H1 (cell line): ENCODE data around the gene OSBPL5. TPM values are rescaled to one million over a fixed set of nuclear protein-coding genes. Genes with fewer than 3 reads are reported as not detected.
A peak's percentile ranks its signal among the peaks of the same experiment; 100 is the strongest.

Experiments used
- CTCF ChIA-PET: fragments of 300-600 bp; sonication (Branson Sonifier 250); formaldehyde crosslinking; loops from one replicate; lab custom pipeline; 2021; ENCODE audit not compliant: partially characterized antibody; lab: Charles Lee
- POLR2A ChIA-PET: fragments of 300-600 bp; sonication (Branson Sonifier 250); formaldehyde crosslinking; loops from one replicate; lab custom pipeline; 2021; ENCODE audit warnings: inconsistent platforms; ENCODE audit not compliant: partially characterized antibody; lab: Charles Lee
- DNase-seq, 2 experiments: peaks; one replicate each; pipeline versions ENCODE4 v3.0.0 to v3.0.0-alpha.2; 2010 to 2022; ENCODE audit warnings: low spot score in 2 of 2, low read depth in 1 of 2, mixed read lengths in 1 of 2
- FAIRE-seq: peaks from 2 replicates; lab custom pipeline; 2011; peaks lifted over from hg19 to GRCh38; lab: Jason Lieb, UNC
- H2AFZ ChIP-seq: 2 replicates; pipeline ENCODE4 v1.8.1; 2012; ENCODE audit warnings: low read length, inconsistent platforms
- H2AK5ac ChIP-seq: 2 replicates; pipeline ENCODE4 v1.6.1; 2013; ENCODE audit warnings: low read depth, low read length
- H2BK120ac ChIP-seq: replicated peaks from 2 replicates; pipeline ENCODE3; 2013; ENCODE audit warnings: low read depth, low read length, inconsistent platforms
- H2BK12ac ChIP-seq: 2 replicates; pipeline ENCODE4 v1.6.1; 2013; ENCODE audit warnings: low read depth, low read length
- H2BK15ac ChIP-seq: 2 replicates; pipeline ENCODE4 v1.6.1; 2013; ENCODE audit warnings: low read length
- H2BK20ac ChIP-seq: 2 replicates; pipeline ENCODE4 v1.6.1; 2013; ENCODE audit warnings: low read length
- H2BK5ac ChIP-seq: 2 replicates; pipeline ENCODE4 v1.6.1; 2013; ENCODE audit warnings: low read depth, low read length
- H3K14ac ChIP-seq: 2 replicates; pipeline ENCODE4 v1.6.1; 2013; ENCODE audit warnings: inconsistent platforms; ENCODE audit not compliant: insufficient read length
- H3K18ac ChIP-seq: 2 replicates; pipeline ENCODE4 v1.6.1; 2013; ENCODE audit warnings: low read length; ENCODE audit errors: extremely low read depth
- H3K23ac ChIP-seq: 2 replicates; pipeline ENCODE4 v1.6.1; 2013; ENCODE audit warnings: inconsistent platforms; ENCODE audit not compliant: insufficient read length
- H3K23me2 ChIP-seq: 2 replicates; pipeline ENCODE4 v1.6.1; 2013; ENCODE audit warnings: low read depth, low read length
- H3K27ac ChIP-seq: 2 replicates; pipeline ENCODE4 v1.6.1; 2011; ENCODE audit warnings: low read depth, low read length, inconsistent platforms
- H3K27me3 ChIP-seq, 4 experiments: replicated peaks in 1 of 4; 1 replicate in 1 of 4; 2 replicates in 3 of 4; pipeline versions ENCODE4 v1.6.1 to v1.8.1; 2011 to 2013; ENCODE audit warnings: low read length in 3 of 4, mild to moderate bottlenecking in 3 of 4, inconsistent platforms in 2 of 4, mixed read lengths in 2 of 4, moderate library complexity in 1 of 4; ENCODE audit not compliant: control insufficient read depth in 3 of 4, insufficient read depth in 3 of 4; ENCODE audit errors: extremely low read depth in 1 of 4
- H3K36me3 ChIP-seq, 4 experiments: 2 replicates each; pipeline versions ENCODE4 v1.6.1 to v1.8.1; 2011 to 2013; ENCODE audit warnings: mild to moderate bottlenecking in 4 of 4, low read length in 3 of 4, moderate library complexity in 2 of 4, control low read depth in 1 of 4, inconsistent platforms in 1 of 4; ENCODE audit not compliant: insufficient read depth in 4 of 4, control insufficient read depth in 2 of 4
- H3K4ac ChIP-seq: replicated peaks from 2 replicates; pipeline ENCODE3; 2013; ENCODE audit warnings: low read length, low read depth, mixed read lengths, inconsistent platforms; ENCODE audit not compliant: insufficient read length
- H3K4me1 ChIP-seq, 4 experiments: replicated peaks in 1 of 4; 1 replicate in 1 of 4; 2 replicates in 3 of 4; pipeline versions ENCODE4 v1.6.1 to v1.8.1; 2011 to 2013; ENCODE audit warnings: low read length in 3 of 4, inconsistent platforms in 2 of 4, mixed read lengths in 1 of 4; ENCODE audit not compliant: insufficient read depth in 4 of 4, control insufficient read depth in 3 of 4
- H3K4me2 ChIP-seq, 2 experiments: 2 replicates each; pipeline versions ENCODE4 v1.6.1 to v1.8.1; 2011 to 2013; ENCODE audit warnings: low read depth in 2 of 2, low read length in 2 of 2, control low read depth in 1 of 2, inconsistent platforms in 1 of 2, mild to moderate bottlenecking in 1 of 2; ENCODE audit not compliant: insufficient read depth in 1 of 2
- H3K4me3 ChIP-seq, 4 experiments: fragments of 200-600, 300-600 bp in 1 of 4; sonication (generic), shearing (Covaris generic), sonication (Bioruptor Twin) in 1 of 4; 2 replicates each; pipeline versions ENCODE4 v1.5.1 to v1.8.1; 2011 to 2016; ENCODE audit warnings: low read length in 4 of 4, low read depth in 3 of 4, control low read depth in 2 of 4, inconsistent platforms in 2 of 4, mild to moderate bottlenecking in 2 of 4, mixed read lengths in 1 of 4, moderate library complexity in 1 of 4; ENCODE audit not compliant: insufficient read depth in 2 of 4; ENCODE audit errors: extremely low read depth in 1 of 4
- H3K56ac ChIP-seq: replicated peaks from 2 replicates; pipeline ENCODE3; 2013; ENCODE audit warnings: low read depth, mild to moderate bottlenecking, mixed read lengths, low read length, inconsistent platforms; ENCODE audit not compliant: insufficient read length
- H3K79me1 ChIP-seq: 2 replicates; pipeline ENCODE4 v1.6.1; 2013; ENCODE audit warnings: low read depth, low read length, control low read depth
- H3K79me2 ChIP-seq, 2 experiments: 2 replicates each; pipeline versions ENCODE4 v1.6.1 to v1.8.1; 2012 to 2013; ENCODE audit warnings: low read length in 2 of 2, mild to moderate bottlenecking in 2 of 2, inconsistent platforms in 1 of 2; ENCODE audit not compliant: insufficient read depth in 2 of 2, control insufficient read depth in 1 of 2
- H3K9ac ChIP-seq, 4 experiments: replicated peaks in 1 of 4; 1 replicate in 1 of 4; 2 replicates in 3 of 4; pipeline versions ENCODE4 v1.6.1 to v1.8.1; 2011 to 2013; ENCODE audit warnings: low read depth in 3 of 4, low read length in 3 of 4, control low read depth in 2 of 4, mild to moderate bottlenecking in 2 of 4, moderate library complexity in 2 of 4, inconsistent platforms in 1 of 4; ENCODE audit errors: extremely low read depth in 1 of 4
- H3K9me3 ChIP-seq, 2 experiments: 2 replicates each; pipeline versions ENCODE4 v1.6.1 to v1.8.1; 2012 to 2013; ENCODE audit warnings: mild to moderate bottlenecking in 2 of 2, moderate library complexity in 2 of 2, control low read depth in 1 of 2, inconsistent platforms in 1 of 2, low read depth in 1 of 2, low read length in 1 of 2, mixed read lengths in 1 of 2; ENCODE audit not compliant: insufficient read depth in 2 of 2
- H4K20me1 ChIP-seq, 2 experiments: replicated peaks in 1 of 2; 2 replicates each; pipeline versions ENCODE3 to v1.8.1; 2011 to 2013; ENCODE audit warnings: inconsistent platforms in 2 of 2, low read length in 2 of 2, mild to moderate bottlenecking in 1 of 2; ENCODE audit not compliant: insufficient read depth in 2 of 2, control insufficient read depth in 1 of 2
- H4K5ac ChIP-seq: 2 replicates; pipeline ENCODE4 v1.6.1; 2013; ENCODE audit warnings: low read length, low read depth, mixed read lengths, inconsistent platforms; ENCODE audit not compliant: insufficient read length
- H4K8ac ChIP-seq: 2 replicates; pipeline ENCODE4 v1.8.0; 2013; ENCODE audit warnings: mild to moderate bottlenecking, moderate library complexity, low read length, inconsistent platforms; ENCODE audit not compliant: insufficient read depth; ENCODE audit errors: extremely low read depth
- H4K91ac ChIP-seq: replicated peaks from 2 replicates; pipeline ENCODE3; 2013; ENCODE audit warnings: low read length, mixed read lengths, inconsistent platforms; ENCODE audit not compliant: insufficient read length
- ASH2L ChIP-seq: fragments of 200-600, 300-600 bp; sonication (generic); IDR thresholded peaks from one replicate; pipeline ENCODE4 v1.7.1; 2017; ENCODE audit warnings: low read length
- CTBP2 ChIP-seq: IDR thresholded peaks from 2 replicates; pipeline ENCODE4 v1.7.0; 2011; ENCODE audit warnings: borderline replicate concordance, mild to moderate bottlenecking, moderate library complexity, mixed read lengths, low read length; ENCODE audit not compliant: insufficient read depth, insufficient read length
- EZH2 ChIP-seq: fragments of 200-600 bp; sonication (generic); IDR thresholded peaks from 2 replicates; pipeline ENCODE4 v1.7.1; 2012; ENCODE audit warnings: low read depth, mild to moderate bottlenecking, moderate library complexity, low read length, inconsistent platforms; ENCODE audit not compliant: severe bottlenecking
- WGBS, 2 experiments: shearing (Covaris generic) in 1 of 2; methylation state at CpG; one replicate each; pipeline versions ENCODE4 v1.1.6 to v1.1.7; 2013 to 2015; ENCODE audit warnings: low lambda C conversion rate in 2 of 2, mixed read lengths in 2 of 2, inconsistent platforms in 1 of 2, low coverage in 1 of 2, missing lambda C conversion rate in 1 of 2; ENCODE audit not compliant: insufficient replicate concordance in 2 of 2, insufficient coverage in 1 of 2, insufficient read length in 1 of 2; ENCODE audit errors: extremely low coverage in 1 of 2, missing lambda C conversion rate in 1 of 2; 5-methylcytosine and 5-hydroxymethylcytosine counted together
- polyA plus RNA-seq, 7 experiments: library from polyadenylated mRNA; depleted of rRNA in 3 of 7; stranded (reverse) in 5 of 7; unstranded in 2 of 7; fragments of >200 nt in 5 of 7; fragments of 200-250 nt in 2 of 7; gene quantifications; 1 replicate in 5 of 7; 2 replicates in 1 of 7; 4 replicates in 1 of 7; pipeline versions ENCODE4 v1.2.1 to v1.2.3, GENCODE V29; 2011 to 2013; ENCODE audit warnings: missing spikeins in 2 of 7, mixed read lengths in 2 of 7
- total RNA-seq: library from RNA; stranded (reverse); fragmentation: NEBNext Ultra II Directional; extraction: Animal tissue kit (Norgen Biotek cat#: 25700); gene quantifications from 2 replicates; pipeline ENCODE4 v1.2.1, GENCODE V29; 2021

OSBPL5 gene
- total and polyA plus RNA-seq, 2 of the 8 experiments (the other 6 are each of a cell fraction or from before 2014, with no cell fraction given) = 3.4 to 9.9 TPM

DNA sequence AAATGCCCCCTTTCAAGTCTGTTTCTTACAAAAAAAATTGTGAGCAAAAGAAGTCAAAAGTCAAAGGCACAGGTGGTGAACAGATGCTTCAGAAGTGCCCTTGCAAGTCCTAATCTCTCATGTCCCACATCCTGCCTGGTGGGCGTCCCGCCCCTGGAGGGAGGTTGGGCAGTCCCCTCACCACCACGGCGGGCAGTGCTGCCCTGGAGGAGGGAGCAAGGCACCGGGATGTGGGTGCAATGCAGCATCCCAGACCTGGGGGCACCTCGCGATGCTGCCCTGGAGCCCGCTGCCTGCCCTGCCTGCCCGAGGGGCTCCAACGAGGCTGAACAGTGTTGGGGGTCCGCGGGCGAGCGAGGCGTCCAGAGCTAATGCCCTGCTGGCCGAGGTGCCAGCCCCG is 37.6 kb upstream of the OSBPL5 start:
- H2BK120ac ChIP-seq = no peak overlapping the region
- peak overlapping the region; percentile 67 to 82 for H3K4me2 ChIP-seq
- H2AK5ac ChIP-seq = no peak overlapping the region
- H3K23me2 ChIP-seq = peaks cover 19% of the 10 kb centered on the region
- no peak overlapping the region for H3K56ac ChIP-seq
- H4K8ac ChIP-seq = no peak overlapping the region
- H3K23ac ChIP-seq = no peak overlapping the region
- H3K4me3 ChIP-seq = peak overlapping the region; percentile 30 to 60 (median 51); a peak in 7 of 8 replicates
- peaks cover 0 to 4% (median under 1%) of the 10 kb centered on the region in 4 experiments; a peak in 6 of 7 replicates for H3K4me1 ChIP-seq
- no peaks in the 10 kb centered on the region for H3K36me3 ChIP-seq
- ChIA-PET POLR2A (interaction anchor here (1.4 kb wide), 1 partner anchor 13 kb away, joined by 3 read pairs; no protein-coding TSS in a partner anchor), CTCF (interaction anchor here (0.8 to 12.0 kb wide), 11 partner anchors 11 to 93 kb away, joined by 3 to 99 read pairs (median 5); no protein-coding TSS in a partner anchor)
- H2BK20ac ChIP-seq = no peak overlapping the region
- no peak for TF ChIP-seq ASH2L
- peak; percentile 27 for TF ChIP-seq CTBP2
- peak; percentile 36 for TF ChIP-seq EZH2
- H2BK15ac ChIP-seq = no peak overlapping the region
- H4K5ac ChIP-seq = no peak overlapping the region
- FAIRE-seq = no peak
- H3K9ac ChIP-seq = no peak overlapping the region; a peak in 1 of 7 replicates
- peaks cover 10 to 42% (median 31%) of the 10 kb centered on the region in 4 experiments for H3K27me3 ChIP-seq
- H4K91ac ChIP-seq = no peak overlapping the region
- H3K27ac ChIP-seq = no peak overlapping the region
- no peaks in the 10 kb centered on the region for H3K79me1 ChIP-seq
- 30% methylated on average over 16 of the region's 17 CpGs; no CpG with 5 or more reads in 1 of the 2 experiments for WGBS, 2 experiments
- no peak for DNase-seq
- peak overlapping the region; percentile 51 for H3K4ac ChIP-seq
- H3K9me3 ChIP-seq = no peaks in the 10 kb centered on the region
- H3K18ac ChIP-seq = peak overlapping the region; percentile 78
- H2BK5ac ChIP-seq = no peak overlapping the region
- peak overlapping the region; percentile 50; the same call in 1 of the 2 replicates for H2BK12ac ChIP-seq
- H4K20me1 ChIP-seq = peaks cover 0 to 10% of the 10 kb centered on the region in 2 experiments
- H3K79me2 ChIP-seq = no peaks in the 10 kb centered on the region
- H2AFZ ChIP-seq = no peak overlapping the region
- no peak overlapping the region for H3K14ac ChIP-seq
